ENCODE data around the gene SCN3B. TPM values are rescaled to one million over a fixed set of nuclear protein-coding genes. Genes with fewer than 3 reads are reported as not detected.
A peak's percentile ranks its signal among the peaks of the same experiment; 100 is the strongest.

SCN3B gene
- total and polyA plus RNA-seq, 2 of the 13 experiments (the other 11 are each of a cell fraction or from before 2014, with no cell fraction given), result 0.07 to 0.11 TPM

DNA sequence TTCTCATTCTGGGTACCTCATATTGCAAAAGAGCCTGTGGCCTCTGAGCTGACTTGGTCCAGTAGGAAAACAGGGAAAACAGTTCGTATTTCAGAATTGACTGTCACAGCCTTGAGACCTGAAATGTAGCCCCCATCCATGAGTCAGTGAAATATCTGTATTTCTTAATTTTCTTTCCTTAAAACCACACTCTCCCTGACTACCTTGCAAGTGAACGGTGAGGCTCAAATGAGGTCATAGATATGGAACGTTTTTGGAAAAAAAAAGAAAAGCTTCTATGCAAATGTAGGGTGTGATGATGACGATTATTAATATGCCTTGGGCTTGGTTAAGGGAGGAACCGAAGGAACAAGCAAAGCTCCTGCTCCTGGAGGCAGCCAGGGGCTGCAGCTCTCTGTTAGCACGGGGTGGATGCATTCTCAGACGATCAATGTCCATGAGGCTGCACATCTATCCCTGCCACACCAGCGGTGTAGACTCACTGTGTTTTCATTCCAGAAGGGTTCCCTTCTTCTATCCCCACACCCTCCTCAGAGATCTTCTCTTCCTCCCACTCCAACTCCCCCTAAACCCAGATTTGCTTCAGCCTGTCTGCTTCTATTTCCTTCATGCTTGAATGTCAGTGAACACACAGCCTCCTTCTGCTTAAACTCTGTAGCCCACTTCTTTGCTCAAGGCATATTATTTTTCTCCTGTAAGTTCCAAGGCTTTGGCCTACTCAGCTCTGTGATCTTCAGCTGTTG, 29.2 kb upstream of the SCN3B start:
- Histone ChIP-seq H3K79me2 (ENCODE audit: insufficient read depth, low read length) (no peaks in the 10 kb centered on the region), H3K4me2 (ENCODE audit: low read depth, low read length) (no peak overlapping the region), H3K4me1 (ENCODE audit: insufficient read depth, low read length) (no peaks in the 10 kb centered on the region), H3K4me3 (replicated peaks in 1 of 3; ENCODE audit: insufficient read depth in 1 of 3, low read depth in 2 of 3, low read length in 3 of 3) (no peak overlapping the region), H4K20me1 (ENCODE audit: insufficient read depth, low read length) (no peaks in the 10 kb centered on the region), H3K9ac (ENCODE audit: insufficient read depth, low read depth, low read length) (no peak overlapping the region), H3K27ac (ENCODE audit: extremely low read length, insufficient read depth, low read length) (no peak overlapping the region), H3K9me3 (ENCODE audit: low read length) (no peaks in the 10 kb centered on the region), H2AFZ (ENCODE audit: low read length) (no peak overlapping the region), H3K36me3 (replicated peaks in 1 of 2; ENCODE audit: control insufficient read depth in 1 of 2, insufficient read depth in 2 of 2, low read length in 2 of 2) (no peaks in the 10 kb centered on the region), H3K27me3 (ENCODE audit: control insufficient read depth in 1 of 2, insufficient read depth in 2 of 2, low read length in 2 of 2) (peaks cover 0 to 4% of the 10 kb centered on the region in 2 experiments; a peak in 1 of 5 replicates)
- in situ Hi-C loops (cut with HindIII; ENCODE audit: extremely low pct_ligation_motif_present, low pct_unique_long_range_greater_than_20kb) (no loop called here), intact Hi-C loops (cut with micrococcal nuclease; ENCODE audit: unreplicated experiment) (no loop called here)
- ATAC-seq (no peak), DNase-seq (ENCODE audit: low spot score) (no peak), FAIRE-seq (no peak)
- TF ChIP-seq CREB1 (IDR thresholded peaks at IDR 0.05), result 0 out of 2 replicates have a peak, but pooled peaks have one; percentile 9
- no peak for TF ChIP-seq CREB1 (CRISPR knock-in tag; IDR thresholded peaks at IDR 0.05)
- TF ChIP-seq ISX (CRISPR knock-in tag; conservative IDR thresholded peaks at IDR 0.05), result no peak
- ChIA-PET POLR2A (no interaction called here), CTCF (ENCODE audit: low intra/inter-chr PET ratio, low total read pairs) (no interaction called here)
- no TSS peak for BruUV-seq (replicated peaks)
- WGBS (ENCODE audit: low lambda C conversion rate), result 2% methylated on average over 8 of the region's 8 CpGs

DNA sequence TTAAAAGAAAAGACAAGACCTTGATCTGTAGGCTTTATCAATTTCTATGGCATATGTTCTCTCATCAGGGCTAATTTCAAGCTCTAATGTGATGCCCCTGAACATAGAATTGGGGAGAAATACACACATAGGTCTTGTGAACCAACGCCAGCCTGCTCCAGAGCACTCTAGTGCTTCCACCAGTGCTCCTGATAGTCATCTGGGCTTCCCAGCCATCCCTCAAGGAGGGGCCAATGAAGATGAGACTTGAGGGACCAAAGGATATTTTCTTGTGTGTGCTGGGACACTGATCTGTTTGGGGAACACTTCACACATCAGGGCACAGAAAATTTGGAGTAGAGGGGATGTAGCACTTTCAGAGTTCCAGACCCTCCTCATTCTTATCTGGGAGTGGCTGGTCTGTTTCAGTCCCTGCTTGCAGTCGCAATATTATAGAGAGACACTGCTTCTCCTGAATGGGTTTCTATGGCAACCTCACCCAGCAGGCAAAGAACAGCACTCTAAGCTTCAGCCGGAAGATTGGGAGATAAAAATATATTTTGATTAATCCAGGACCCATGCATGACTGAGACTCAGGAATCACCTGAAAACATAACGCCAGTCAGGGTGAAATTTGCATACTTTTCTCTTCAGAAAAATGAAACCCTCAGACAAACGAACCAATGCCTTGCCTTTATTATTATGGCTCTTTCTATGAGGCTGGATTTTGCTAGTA, 28.4 kb upstream of the SCN3B start:
- no peak for FAIRE-seq
- DNase-seq (ENCODE audit: low spot score), result no peak
- no peak overlapping the region for H3K9ac ChIP-seq (ENCODE audit: insufficient read depth, low read depth, low read length)
- H3K4me1 ChIP-seq (ENCODE audit: insufficient read depth, low read length), result no peaks in the 10 kb centered on the region
- ChIA-PET POLR2A (no interaction called here), CTCF (ENCODE audit: low intra/inter-chr PET ratio, low total read pairs) (no interaction called here)
- no peaks in the 10 kb centered on the region for H3K36me3 ChIP-seq (replicated peaks in 1 of 2; ENCODE audit: control insufficient read depth in 1 of 2, insufficient read depth in 2 of 2, low read length in 2 of 2)
- H4K20me1 ChIP-seq (ENCODE audit: insufficient read depth, low read length), result no peaks in the 10 kb centered on the region
- H3K27ac ChIP-seq (ENCODE audit: extremely low read length, insufficient read depth, low read length), result no peak overlapping the region
- H3K4me3 ChIP-seq (replicated peaks in 1 of 3; ENCODE audit: insufficient read depth in 1 of 3, low read depth in 2 of 3, low read length in 3 of 3), result no peak overlapping the region
- WGBS (ENCODE audit: low lambda C conversion rate), result 0% methylated on average over 4 of the region's 5 CpGs
- in situ Hi-C loops (cut with HindIII; ENCODE audit: extremely low pct_ligation_motif_present, low pct_unique_long_range_greater_than_20kb), result no loop called here
- no peak overlapping the region for H3K4me2 ChIP-seq (ENCODE audit: low read depth, low read length)
- no peak for ATAC-seq
- H2AFZ ChIP-seq (ENCODE audit: low read length), result no peak overlapping the region
- H3K79me2 ChIP-seq (ENCODE audit: insufficient read depth, low read length), result no peaks in the 10 kb centered on the region
- no peaks in the 10 kb centered on the region for H3K9me3 ChIP-seq (ENCODE audit: low read length)
- H3K27me3 ChIP-seq (ENCODE audit: control insufficient read depth in 1 of 2, insufficient read depth in 2 of 2, low read length in 2 of 2), result peaks cover 0 to 3% of the 10 kb centered on the region in 2 experiments; a peak in 1 of 5 replicates
- no TSS peak for BruUV-seq (replicated peaks)
- intact Hi-C loops (cut with micrococcal nuclease; ENCODE audit: unreplicated experiment), result no loop called here
- TF ChIP-seq HOXD1 (CRISPR knock-in tag; IDR thresholded peaks at IDR 0.05) (no peak), PHF5A (CRISPR knock-in tag; IDR thresholded peaks at IDR 0.05; ENCODE audit: low read depth, unreplicated experiment) (no peak), NR3C1 (CRISPR knock-in tag; IDR thresholded peaks at IDR 0.05) (no peak), TARDBP (CRISPR knock-in tag; IDR thresholded peaks at IDR 0.05) (no peak), ZKSCAN1 (IDR thresholded peaks at IDR 0.05; ENCODE audit: low read length) (no peak), MAFG (CRISPR knock-in tag; IDR thresholded peaks at IDR 0.05) (no peak), ZNF232 (CRISPR knock-in tag; IDR thresholded peaks at IDR 0.05; ENCODE audit: borderline replicate concordance) (no peak), ZNF572 (CRISPR knock-in tag; IDR thresholded peaks at IDR 0.05) (no peak), YEATS2 (CRISPR knock-in tag; IDR thresholded peaks at IDR 0.05; ENCODE audit: borderline replicate concordance) (no peak), KLF16 (CRISPR knock-in tag; IDR thresholded peaks at IDR 0.05) (no peak), CBX5 (CRISPR knock-in tag; IDR thresholded peaks at IDR 0.05; ENCODE audit: borderline replicate concordance) (no peak), GFI1 (CRISPR knock-in tag; IDR thresholded peaks at IDR 0.05; ENCODE audit: borderline replicate concordance) (no peak), KLF6 (CRISPR knock-in tag; IDR thresholded peaks at IDR 0.05) (no peak)
- TF ChIP-seq, protein P1, sequence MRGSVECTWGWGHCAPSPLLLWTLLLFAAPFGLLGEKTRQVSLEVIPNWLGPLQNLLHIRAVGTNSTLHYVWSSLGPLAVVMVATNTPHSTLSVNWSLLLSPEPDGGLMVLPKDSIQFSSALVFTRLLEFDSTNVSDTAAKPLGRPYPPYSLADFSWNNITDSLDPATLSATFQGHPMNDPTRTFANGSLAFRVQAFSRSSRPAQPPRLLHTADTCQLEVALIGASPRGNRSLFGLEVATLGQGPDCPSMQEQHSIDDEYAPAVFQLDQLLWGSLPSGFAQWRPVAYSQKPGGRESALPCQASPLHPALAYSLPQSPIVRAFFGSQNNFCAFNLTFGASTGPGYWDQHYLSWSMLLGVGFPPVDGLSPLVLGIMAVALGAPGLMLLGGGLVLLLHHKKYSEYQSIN (CRISPR knock-in tag; IDR thresholded peaks at IDR 0.05; ENCODE audit: borderline replicate concordance), result no peak
- TF ChIP-seq, protein P2, sequence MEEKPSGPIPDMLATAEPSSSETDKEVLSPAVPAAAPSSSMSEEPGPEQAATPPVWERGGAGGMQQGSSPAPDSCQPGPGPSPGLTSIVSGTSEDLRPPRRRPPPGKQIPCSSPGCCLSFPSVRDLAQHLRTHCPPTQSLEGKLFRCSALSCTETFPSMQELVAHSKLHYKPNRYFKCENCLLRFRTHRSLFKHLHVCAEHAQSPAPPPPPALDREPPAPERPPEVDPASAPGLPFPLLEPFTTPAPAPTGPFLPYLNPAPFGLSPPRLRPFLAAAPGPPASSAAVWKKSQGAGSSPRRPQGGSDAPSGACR (CRISPR knock-in tag; IDR thresholded peaks at IDR 0.05), result no peak
